ENCODE measurements around the gene ATP6V0C.

The ATP6V0C gene

GRCh38 chr16:2513405-2514332, at the start of gene ATP6V0C:
Gene ATP6V0C (plus strand): TSS chr16:2513952. CDS start chr16:2514104, 152 bp downstream.
- DNase-seq = peak; percentile 94

- DNase-seq = no peak
Observed at GRCh38 chr16:2464333-2464732, 49.4 kb upstream of the ATP6V0C start.

- no peak for DNase-seq
Observed at GRCh38 chr16:2465653-2466415, 47.9 kb upstream of the ATP6V0C start.

- no peak for DNase-seq
Observed at GRCh38 chr16:2466667-2467527, 46.9 kb upstream of the ATP6V0C start.

- no peak for DNase-seq
Observed at GRCh38 chr16:2467528-2468232, 46.1 kb upstream of the ATP6V0C start.

- no peak for DNase-seq
Observed at GRCh38 chr16:2468233-2468724, 45.5 kb upstream of the ATP6V0C start.

GRCh38 chr16:2468725-2469398, 44.9 kb upstream of the ATP6V0C start:
- no peak for DNase-seq

- DNase-seq = no peak
Observed at GRCh38 chr16:2469399-2470233, 44.1 kb upstream of the ATP6V0C start.

- no peak for DNase-seq
Observed at GRCh38 chr16:2470234-2470601, 43.5 kb upstream of the ATP6V0C start.

- no peak for DNase-seq
Observed at GRCh38 chr16:2470603-2471015, 43.1 kb upstream of the ATP6V0C start.

GRCh38 chr16:2471016-2471652, 42.6 kb upstream of the ATP6V0C start, which contains the start of gene NTN3:
Gene NTN3 (plus strand): TSS chr16:2471297. CDS start chr16:2471702, 405 bp downstream.
- DNase-seq = no peak

- DNase-seq = no peak
Observed at GRCh38 chr16:2471653-2472487, 41.9 kb upstream of the ATP6V0C start.

GRCh38 chr16:2472488-2472864, 41.3 kb upstream of the ATP6V0C start:
- DNase-seq = no peak

GRCh38 chr16:2472885-2473445, 40.8 kb upstream of the ATP6V0C start:
- DNase-seq = no peak

GRCh38 chr16:2473446-2473926, 40.3 kb upstream of the ATP6V0C start:
- peak; percentile 40 for DNase-seq

GRCh38 chr16:2473999-2474876, 39.5 kb upstream of the ATP6V0C start:
- peak; percentile 68 for DNase-seq

GRCh38 chr16:2474877-2475412, 38.8 kb upstream of the ATP6V0C start, which contains the start of gene TBC1D24:
Gene TBC1D24 (plus strand): TSS chr16:2475127. CDS start chr16:2496149, 21,022 bp downstream.
- peak; percentile 86 for DNase-seq
